ENCODE data around the gene CXCL3. TPM values are rescaled to one million over a fixed set of nuclear protein-coding genes. Genes with fewer than 3 reads are reported as not detected.

CXCL3 gene
- total RNA-seq, 1 donor from 2014 or later = 0.20 TPM

DNA sequence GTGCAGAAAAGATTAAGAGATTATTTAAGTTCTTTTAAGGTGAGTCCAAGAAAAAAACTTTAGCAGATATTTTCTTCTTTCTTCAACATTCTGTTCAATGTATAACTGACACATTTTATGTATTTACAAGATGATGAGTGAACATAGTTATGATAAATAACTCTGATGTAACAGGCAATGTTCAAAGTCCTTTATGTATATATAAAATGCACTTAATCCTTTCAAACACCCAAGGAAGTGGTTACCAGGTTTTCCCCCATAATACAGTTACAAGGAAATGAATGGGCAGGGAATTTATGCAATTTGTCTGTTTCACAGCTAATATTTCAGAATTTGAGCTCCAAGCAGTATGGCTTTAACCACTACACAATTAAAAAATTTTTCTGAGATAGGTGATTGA lies 8.2 kb downstream of the CXCL3 start:
- Mint-ChIP-seq H3K27me3 (ENCODE audit: low read depth) (peaks cover 32% of the 10 kb centered on the region), H3K9me3 (ENCODE audit: low read depth) (peaks cover 22% of the 10 kb centered on the region), H3K4me1 (ENCODE audit: low read depth) (peaks cover 2% of the 10 kb centered on the region), H3K4me3 (ENCODE audit: unreplicated experiment) (no peak overlapping the region), H3K27ac (ENCODE audit: unreplicated experiment) (no peak overlapping the region), H3K36me3 (ENCODE audit: low read depth) (peaks cover 5% of the 10 kb centered on the region)
- DNase-seq (ENCODE audit: low spot score) = no peak
- TF ChIP-seq, protein P1, sequence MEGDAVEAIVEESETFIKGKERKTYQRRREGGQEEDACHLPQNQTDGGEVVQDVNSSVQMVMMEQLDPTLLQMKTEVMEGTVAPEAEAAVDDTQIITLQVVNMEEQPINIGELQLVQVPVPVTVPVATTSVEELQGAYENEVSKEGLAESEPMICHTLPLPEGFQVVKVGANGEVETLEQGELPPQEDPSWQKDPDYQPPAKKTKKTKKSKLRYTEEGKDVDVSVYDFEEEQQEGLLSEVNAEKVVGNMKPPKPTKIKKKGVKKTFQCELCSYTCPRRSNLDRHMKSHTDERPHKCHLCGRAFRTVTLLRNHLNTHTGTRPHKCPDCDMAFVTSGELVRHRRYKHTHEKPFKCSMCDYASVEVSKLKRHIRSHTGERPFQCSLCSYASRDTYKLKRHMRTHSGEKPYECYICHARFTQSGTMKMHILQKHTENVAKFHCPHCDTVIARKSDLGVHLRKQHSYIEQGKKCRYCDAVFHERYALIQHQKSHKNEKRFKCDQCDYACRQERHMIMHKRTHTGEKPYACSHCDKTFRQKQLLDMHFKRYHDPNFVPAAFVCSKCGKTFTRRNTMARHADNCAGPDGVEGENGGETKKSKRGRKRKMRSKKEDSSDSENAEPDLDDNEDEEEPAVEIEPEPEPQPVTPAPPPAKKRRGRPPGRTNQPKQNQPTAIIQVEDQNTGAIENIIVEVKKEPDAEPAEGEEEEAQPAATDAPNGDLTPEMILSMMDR (IDR thresholded peaks at IDR 0.05) = no peak

DNA sequence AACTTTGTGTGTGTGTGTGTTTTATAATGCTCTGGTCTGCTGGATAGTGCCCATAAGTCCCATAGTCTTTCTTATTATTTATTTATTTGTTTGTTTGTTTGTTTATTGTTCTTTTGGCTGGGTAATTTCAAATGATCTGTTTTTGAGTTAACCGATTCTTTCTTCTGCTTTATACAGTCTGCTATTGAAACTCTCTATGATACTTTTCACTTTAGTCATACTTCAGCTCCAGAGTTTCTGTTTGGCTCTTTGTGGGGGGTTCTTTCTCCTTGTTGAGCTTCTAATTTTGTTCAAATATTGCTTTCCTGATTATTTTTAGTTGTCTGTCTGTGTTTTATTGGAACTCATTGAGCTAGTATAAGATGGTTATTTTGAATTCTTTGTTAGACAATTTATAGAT lies 10.0 kb downstream of the CXCL3 start:
- Mint-ChIP-seq H3K4me1 (ENCODE audit: low read depth) (no peaks in the 10 kb centered on the region), H3K4me3 (ENCODE audit: unreplicated experiment) (no peak overlapping the region), H3K36me3 (ENCODE audit: low read depth) (peaks cover 5% of the 10 kb centered on the region), H3K27me3 (ENCODE audit: low read depth) (peaks cover 29% of the 10 kb centered on the region), H3K9me3 (ENCODE audit: low read depth) (peaks cover 25% of the 10 kb centered on the region), H3K27ac (ENCODE audit: unreplicated experiment) (no peak overlapping the region)
- TF ChIP-seq, protein P1 (IDR thresholded peaks at IDR 0.05) = no peak
- no peak for DNase-seq (ENCODE audit: low spot score)

DNA sequence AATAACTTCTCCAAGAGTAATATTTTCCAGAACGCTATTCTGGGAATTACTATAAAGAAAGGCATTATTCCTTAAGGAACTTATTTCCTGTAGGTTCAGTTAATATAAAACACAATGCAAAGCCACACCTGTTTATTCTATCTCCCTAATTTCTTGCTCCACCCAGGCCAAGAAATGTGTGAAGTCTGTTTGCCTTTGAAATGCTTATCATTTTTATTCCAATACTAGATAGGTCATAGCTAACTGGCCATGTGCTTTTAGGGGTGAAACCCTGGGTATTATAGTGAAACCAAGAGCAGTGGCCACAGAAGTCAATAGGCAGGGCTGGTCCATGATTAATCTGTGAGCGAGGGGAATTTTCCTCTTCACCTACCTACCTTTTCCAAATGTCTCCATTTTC lies 14.8 kb downstream of the CXCL3 start:
- no peaks in the 10 kb centered on the region for H3K4me1 Mint-ChIP-seq (ENCODE audit: low read depth)
- TF ChIP-seq, protein P1 (IDR thresholded peaks at IDR 0.05) = no peak
- peaks cover 23% of the 10 kb centered on the region for H3K27me3 Mint-ChIP-seq (ENCODE audit: low read depth)
- peaks cover 22% of the 10 kb centered on the region for H3K9me3 Mint-ChIP-seq (ENCODE audit: low read depth)
- H3K4me3 Mint-ChIP-seq (ENCODE audit: unreplicated experiment) = no peak overlapping the region
- no peak overlapping the region for H3K27ac Mint-ChIP-seq (ENCODE audit: unreplicated experiment)
- peaks cover 5% of the 10 kb centered on the region for H3K36me3 Mint-ChIP-seq (ENCODE audit: low read depth)
- DNase-seq (ENCODE audit: low spot score) = no peak

DNA sequence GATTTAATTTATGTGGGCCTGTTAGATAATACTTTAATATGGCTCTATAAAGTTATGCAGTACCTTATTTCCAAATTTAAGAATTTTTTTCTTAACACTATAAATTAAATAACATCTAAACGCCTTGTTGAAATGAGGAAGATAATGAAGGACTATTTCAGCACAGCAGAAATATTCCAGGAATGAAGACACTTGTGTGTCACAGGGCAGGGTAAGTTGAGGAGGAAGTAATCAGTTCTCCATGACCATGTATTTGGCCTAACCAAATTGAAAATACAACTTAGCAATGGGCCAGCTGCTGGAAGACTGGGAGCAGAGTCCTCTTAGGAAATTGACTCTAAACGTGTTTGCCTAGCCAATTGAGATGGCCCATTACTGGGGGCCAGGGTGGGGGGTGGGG lies 16.9 kb downstream of the CXCL3 start:
- no peak overlapping the region for H3K27ac Mint-ChIP-seq (ENCODE audit: unreplicated experiment)
- peaks cover 27% of the 10 kb centered on the region for H3K27me3 Mint-ChIP-seq (ENCODE audit: low read depth)
- peaks cover 16% of the 10 kb centered on the region for H3K9me3 Mint-ChIP-seq (ENCODE audit: low read depth)
- no peaks in the 10 kb centered on the region for H3K4me1 Mint-ChIP-seq (ENCODE audit: low read depth)
- TF ChIP-seq, protein P1 (IDR thresholded peaks at IDR 0.05) = no peak
- no peak overlapping the region for H3K4me3 Mint-ChIP-seq (ENCODE audit: unreplicated experiment)
- H3K36me3 Mint-ChIP-seq (ENCODE audit: low read depth) = peaks cover 2% of the 10 kb centered on the region
- no peak for DNase-seq (ENCODE audit: low spot score)

DNA sequence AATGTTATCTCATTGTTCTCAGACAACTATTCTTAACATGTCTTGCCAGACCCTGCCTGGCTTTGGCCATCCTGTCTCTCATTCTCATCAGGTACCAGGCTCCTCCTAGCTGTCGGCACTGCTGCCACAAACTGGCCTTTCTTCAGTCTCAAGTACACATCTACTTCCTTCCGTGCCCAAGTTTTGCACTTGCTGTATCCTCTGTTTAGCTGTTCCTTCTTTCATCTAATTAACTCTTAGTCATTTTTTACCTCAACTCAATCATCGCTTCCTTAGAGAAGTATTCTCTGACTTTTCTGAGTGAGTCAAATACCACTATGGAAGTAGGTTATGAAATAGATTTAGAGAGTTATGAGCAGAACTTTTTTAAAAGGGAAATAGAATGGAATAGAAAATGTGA lies 19.7 kb downstream of the CXCL3 start:
- Mint-ChIP-seq H3K4me1 (ENCODE audit: low read depth) (no peaks in the 10 kb centered on the region), H3K27me3 (ENCODE audit: low read depth) (peaks cover 35% of the 10 kb centered on the region), H3K9me3 (ENCODE audit: low read depth) (no peaks in the 10 kb centered on the region), H3K27ac (ENCODE audit: unreplicated experiment) (no peak overlapping the region), H3K4me3 (ENCODE audit: unreplicated experiment) (no peak overlapping the region), H3K36me3 (ENCODE audit: low read depth) (no peaks in the 10 kb centered on the region)
- no peak for DNase-seq (ENCODE audit: low spot score)
- TF ChIP-seq, protein P1 (IDR thresholded peaks at IDR 0.05) = no peak

All from chondrocyte (in vitro differentiated cells).